MV-4-11 (cell line): ENCODE results near the gene RAB11FIP3.
A peak's percentile ranks its signal among the peaks of the same experiment; 100 is the strongest.

Source experiments
- DNase-seq: peaks from one replicate; lab custom pipeline; 2025; lab: John Stamatoyannopoulos, UW

The RAB11FIP3 gene

GRCh38 chr16:495127-495748, 69.8 kb downstream of the RAB11FIP3 start:
- DNase-seq: peak; percentile 29

GRCh38 chr16:496097-496886, 70.8 kb downstream of the RAB11FIP3 start:
- no peak for DNase-seq

- DNase-seq: no peak
These were observed 71.8 kb downstream of the RAB11FIP3 start for GRCh38 chr16:497258-497657.

- no peak for DNase-seq
These were observed 74.5 kb downstream of the RAB11FIP3 start for GRCh38 chr16:499924-500323.

GRCh38 chr16:500709-501108, 75.3 kb downstream of the RAB11FIP3 start:
- no peak for DNase-seq

GRCh38 chr16:502179-502943, 76.9 kb downstream of the RAB11FIP3 start:
- DNase-seq: no peak

GRCh38 chr16:503150-504071, 78.0 kb downstream of the RAB11FIP3 start:
- DNase-seq: peak; percentile 25

- DNase-seq: peak; percentile 59
These were observed 80.2 kb downstream of the RAB11FIP3 start for GRCh38 chr16:505479-506245.

- no peak for DNase-seq
These were observed 80.7 kb downstream of the RAB11FIP3 start for GRCh38 chr16:506246-506546.

- DNase-seq: peak; percentile 96
These were observed 82.1 kb downstream of the RAB11FIP3 start for GRCh38 chr16:507527-507926.

GRCh38 chr16:507996-508395, 82.5 kb downstream of the RAB11FIP3 start:
- no peak for DNase-seq

- peak; percentile 92 for DNase-seq
These were observed 83.7 kb downstream of the RAB11FIP3 start for GRCh38 chr16:508884-509736.

- DNase-seq: no peak
These were observed 84.8 kb downstream of the RAB11FIP3 start for GRCh38 chr16:510066-510825.

GRCh38 chr16:512802-513201, 87.4 kb downstream of the RAB11FIP3 start:
- no peak for DNase-seq

- DNase-seq: no peak
These were observed 88.5 kb downstream of the RAB11FIP3 start for GRCh38 chr16:513950-514349.

GRCh38 chr16:515175-515938, 89.9 kb downstream of the RAB11FIP3 start:
- DNase-seq: no peak

- DNase-seq: no peak
These were observed 90.4 kb downstream of the RAB11FIP3 start for GRCh38 chr16:515939-516226.

- DNase-seq: no peak
These were observed 90.9 kb downstream of the RAB11FIP3 start for GRCh38 chr16:516301-516700.

GRCh38 chr16:518858-519257, 93.4 kb downstream of the RAB11FIP3 start:
- DNase-seq: no peak
